ENCODE results near the gene GOLGA6L10.

Gene GOLGA6L10

DNA sequence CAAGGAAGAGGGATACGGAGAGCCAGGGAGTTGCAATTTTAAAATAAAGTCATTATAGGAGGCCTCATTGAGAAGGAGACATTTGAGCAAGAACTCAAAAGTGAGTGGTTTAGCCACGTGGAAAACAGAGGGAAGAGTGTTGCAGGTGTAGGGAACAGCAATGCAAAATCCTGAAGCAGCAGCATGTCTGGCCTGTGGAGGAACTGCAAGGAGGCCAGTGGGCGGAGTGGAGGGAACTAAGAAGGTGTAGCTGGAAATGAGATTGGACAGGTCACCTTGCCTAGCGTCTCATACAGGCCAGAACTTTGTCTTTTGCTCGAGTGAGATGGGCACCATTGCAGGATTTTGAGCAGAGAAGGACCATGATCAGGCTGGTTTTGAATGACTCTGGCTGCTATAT lies 51.7 kb downstream of the GOLGA6L10 start:
- no peak for DNase-seq

DNA sequence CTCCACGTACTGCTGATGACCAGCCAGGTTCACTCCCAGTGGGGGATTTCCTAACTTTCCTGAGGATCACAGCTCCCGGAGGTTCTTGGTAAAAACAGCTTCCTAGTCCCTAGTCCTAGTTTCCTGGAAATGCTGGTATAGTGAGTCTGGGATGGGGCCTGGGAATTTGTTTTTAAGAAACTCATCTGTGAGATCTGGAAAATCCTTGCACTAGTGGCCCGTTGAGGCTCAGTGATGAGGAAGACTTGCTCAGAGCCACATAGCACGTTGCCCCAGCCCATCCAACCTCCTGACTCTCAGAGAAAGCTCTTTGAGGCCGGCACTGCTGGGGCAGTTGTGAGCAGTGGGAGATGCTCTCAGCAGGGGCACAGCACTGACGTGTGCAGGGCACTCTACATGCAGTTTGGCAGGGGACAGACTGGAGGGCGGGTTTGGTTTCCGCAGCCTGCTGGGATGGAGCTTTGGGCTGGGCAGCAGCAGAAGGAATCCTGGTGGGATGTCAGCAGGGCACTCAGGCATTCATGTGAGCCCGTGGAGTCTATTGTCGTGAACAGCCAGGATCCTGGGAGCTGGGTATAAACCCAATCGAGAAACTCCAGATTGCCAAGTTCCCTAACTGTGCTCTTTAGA lies 55.1 kb downstream of the GOLGA6L10 start:
- no peak for DNase-seq

DNA sequence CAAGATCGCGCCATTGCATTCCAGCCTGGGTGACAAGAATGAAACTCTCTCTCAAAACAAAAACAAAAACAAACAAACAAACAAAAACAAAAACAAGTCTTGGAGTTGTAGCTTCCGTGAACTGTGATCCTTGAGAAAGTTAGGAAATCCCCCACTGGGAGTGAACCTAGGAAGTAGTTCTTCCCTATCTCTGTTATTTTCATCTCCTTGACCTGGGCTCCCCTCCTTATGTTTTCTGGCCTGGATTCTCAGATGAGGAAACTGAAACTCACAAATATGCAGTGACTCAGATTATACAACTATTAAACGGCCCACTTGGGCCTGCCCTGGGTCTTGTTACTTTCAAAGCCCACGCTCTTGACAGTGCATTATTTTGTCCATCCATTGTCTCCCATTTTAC lies 57.0 kb downstream of the GOLGA6L10 start:
- DNase-seq = no peak

All from activated CD4-positive, alpha-beta T cell treated with anti-CD3 and anti-CD28 coated beads, Interleukin-2, Interleukin-6, amounts not matched to agents 100 ng/mL and 50 ng/mL, durations not matched to agents 16 hours and 8 hours (primary cell).